ENCODE measurements around the gene SST. TPM values are rescaled to one million over a fixed set of nuclear protein-coding genes. Genes with fewer than 3 reads are reported as not detected.

SST gene
- polyA plus RNA-seq, 3 donors: 4.0 to 785 (median 13.1) TPM

GRCh38 chr3:187642861-187643260 lies 27.3 kb downstream of the SST start:
- WGBS, 3 donors: 58 to 68% (median 59%) methylated on average over 5 of the region's 5 CpGs
- no peak overlapping the region for H3K27ac ChIP-seq (ENCODE audit: low read depth, low read length)

GRCh38 chr3:187641320-187642016 lies 28.7 kb downstream of the SST start:
- no peak overlapping the region for H3K27ac ChIP-seq (ENCODE audit: low read depth, low read length)
- 52 to 80% (median 68%) methylated on average over 2 of the region's 2 CpGs for WGBS, 3 donors

GRCh38 chr3:187640569-187641059 lies 29.6 kb downstream of the SST start:
- 36 to 58% (median 54%) methylated on average over 2 of the region's 2 CpGs for whole genome bisulfite sequencing, 3 donors
- no peak overlapping the region for H3K27ac ChIP-seq (ENCODE audit: low read depth, low read length)

GRCh38 chr3:187639927-187640568 lies 30.1 kb downstream of the SST start:
- H3K27ac ChIP-seq (ENCODE audit: low read depth, low read length): no peak overlapping the region
- WGBS, 3 donors: 37 to 64% (median 56%) methylated on average over 5 of the region's 5 CpGs

GRCh38 chr3:187636528-187636927 lies 33.7 kb downstream of the SST start:
- H3K27ac ChIP-seq (ENCODE audit: low read depth, low read length): no peak overlapping the region

GRCh38 chr3:187630404-187630803 lies 39.8 kb downstream of the SST start:
- WGBS, 3 donors: 65 to 77% (median 73%) methylated on average over 3 of the region's 3 CpGs
- no peak overlapping the region for H3K27ac ChIP-seq (ENCODE audit: low read depth, low read length)

GRCh38 chr3:187629711-187630110 lies 40.5 kb downstream of the SST start:
- 63 to 81% (median 80%) methylated on average over 4 of the region's 4 CpGs for WGBS, 3 donors
- no peak overlapping the region for H3K27ac ChIP-seq (ENCODE audit: low read depth, low read length)

- 48 to 54% (median 50%) methylated on average over 3 of the region's 3 CpGs for WGBS, 3 donors
Observed at GRCh38 chr3:187628169-187628568, 42.0 kb downstream of the SST start.

GRCh38 chr3:187626581-187626980 lies 43.6 kb downstream of the SST start:
- WGBS, 3 donors: 76 to 83% (median 83%) methylated on average over 2 of the region's 2 CpGs
- no peak overlapping the region for H3K27ac ChIP-seq (ENCODE audit: low read depth, low read length)

More at GRCh38 chr3:187628169-187628568, 42.0 kb downstream of the SST start:
- H3K27ac ChIP-seq (ENCODE audit: low read depth, low read length): no peak overlapping the region

GRCh38 chr3:187624588-187624987 lies 45.6 kb downstream of the SST start:
- 46 to 62% (median 52%) methylated on average over 4 of the region's 4 CpGs for WGBS, 3 donors
- H3K27ac ChIP-seq (ENCODE audit: low read depth, low read length): no peak overlapping the region

- H3K27ac ChIP-seq (ENCODE audit: low read depth, low read length): no peak overlapping the region
- WGBS, 3 donors: 57 to 60% (median 59%) methylated on average over 5 of the region's 5 CpGs
Observed at GRCh38 chr3:187623285-187623814, 46.8 kb downstream of the SST start.

GRCh38 chr3:187621881-187622280 lies 48.3 kb downstream of the SST start:
- H3K27ac ChIP-seq (ENCODE audit: low read depth, low read length): no peak overlapping the region
- WGBS, 3 donors: 58 to 81% (median 72%) methylated on average over 2 of the region's 2 CpGs

- WGBS, 3 donors: 65 to 90% (median 89%) methylated on average over 2 of the region's 2 CpGs
- no peak overlapping the region for H3K27ac ChIP-seq (ENCODE audit: low read depth, low read length)
Observed at GRCh38 chr3:187619461-187619860, 50.7 kb downstream of the SST start.

Other genes starting within 250 kb of the SST start
- not detected for gene RTP2, start 32.2 kb upstream of the SST start, polyA plus RNA-seq
- 100 to 1,000 TPM in 1 of 3 donors, 10 to 100 TPM in 2; 41.1 to 221 (median 96.3) TPM for gene BCL6, start 75.1 kb upstream of the SST start, polyA plus RNA-seq

Data from adipose tissue (tissue), 3 donors.